Ovary (tissue), 9 donors: ENCODE measurements around the gene CYP4A11. TPM values are rescaled to one million over a fixed set of nuclear protein-coding genes. Genes with fewer than 3 reads are reported as not detected.
"Not testable (repeated sequence)": the region's sequence is repeated elsewhere in the genome, so short reads cannot be mapped to it uniquely, and the experiment has no call there.

Experiments
- DNase-seq, 5 donors: peaks; one replicate each; pipeline ENCODE4 v3.0.0-alpha.2; 2019 to 2020
- H3K27ac ChIP-seq, 2 donors: fragments of 200-600 bp; one replicate each; pipeline versions ENCODE4 v1.5.1 to v1.8.0; 2019 to 2022
- H3K27me3 ChIP-seq: fragments of 200-600 bp; one replicate; pipeline ENCODE4 v1.8.0; 2022
- H3K36me3 ChIP-seq: fragments of 200-600 bp; sonication (generic); one replicate; pipeline ENCODE4 v1.5.1; 2019
- H3K4me1 ChIP-seq: one replicate; pipeline ENCODE4 v1.8.1; 2013; ENCODE audit warnings: mild to moderate bottlenecking, moderate library complexity; ENCODE audit not compliant: insufficient read depth
- H3K4me3 ChIP-seq: fragments of 200-600 bp; sonication (generic); one replicate; pipeline ENCODE4 v1.5.1; 2017
- H3K9me3 ChIP-seq, 2 donors: fragments of 200-600 bp in 1 of 2; sonication (generic) in 1 of 2; one replicate each; pipeline versions ENCODE4 v1.5.1 to v1.8.1; 2013 to 2019; ENCODE audit warnings: mild to moderate bottlenecking in 1 of 2, moderate library complexity in 1 of 2
- EP300 ChIP-seq: sonication (generic); formaldehyde crosslinking; IDR thresholded peaks from one replicate; pipeline ENCODE4 v1.6.1; 2017; ENCODE audit warnings: antibody characterized with exemption
- POLR2A ChIP-seq: fragments of 450-650 bp; IDR thresholded peaks from one replicate; pipeline ENCODE4 v1.6.1; 2017; ENCODE audit warnings: antibody characterized with exemption, mild to moderate bottlenecking, moderate library complexity
- WGBS, 3 donors: extraction: QIAGEN DNeasy Blood & Tissue Kit in 1 of 3; methylation state at CpG; one replicate each; pipeline versions ENCODE4 v1.1.5 to v1.1.7; 2013 to 2017; 5-methylcytosine and 5-hydroxymethylcytosine counted together
- intact Hi-C, 4 donors: fragments of 100-400 bp; cut with DNase I; formaldehyde crosslinking; loops; one replicate each; pipeline versions ENCODE4 v1.11.0 to v1.15.1; 2022 to 2023
- polyA plus RNA-seq, 2 donors: library from polyadenylated mRNA; stranded (reverse); fragments of 200-250 nt in 1 of 2; fragments of 350-450 nt in 1 of 2; fragmentation: Illumina TruSeq in 1 of 2; extraction: RNeasy Lipid Tissue Mini Kit (QIAGEN cat#74804) in 1 of 2; gene quantifications; one replicate each; pipeline ENCODE4 v1.2.3, GENCODE V29; 2013 to 2014
- total RNA-seq, 7 donors: library from RNA; depleted of rRNA in 2 of 7; stranded (reverse); fragments of >200 nt in 2 of 7; fragmentation: NEBNext Ultra II Directional in 3 of 7; extraction: Animal tissue kit (Norgen Biotek cat#: 25700) in 3 of 7; gene quantifications; one replicate each; pipeline versions ENCODE4 v1.1.0 to v1.2.4, GENCODE V29; 2016 to 2023
- TF ChIP-seq, protein P1 (sequence below), 3 donors: fragments of 450-650 bp in 2 of 3; fragments of 200-600 bp in 1 of 3; IDR thresholded peaks; one replicate each; pipeline versions ENCODE4 v1.5.1 to v1.8.0; 2016 to 2022; ENCODE audit warnings: antibody characterized with exemption in 3 of 3, mild to moderate bottlenecking in 1 of 3
- donor health status: DM: no; HTN: no; CAD: no; lungs with moderate emphysema.
- donor health status: DM: no; HTN: no; CAD: no.
- donor health status: Bipolar disorder and iron deficiency.
- donor health status: DM: yes; HTN: yes; CAD: no.
- donor health status: DM: no; HTN: no; CAD: no.
- donor health status: DM: yes; HTN: yes; CAD: no.

The CYP4A11 gene
- total and polyA plus RNA-seq, 9 donors, result 0.10 to 4.0 (median 0.28) TPM; not detected in 5

DNA sequence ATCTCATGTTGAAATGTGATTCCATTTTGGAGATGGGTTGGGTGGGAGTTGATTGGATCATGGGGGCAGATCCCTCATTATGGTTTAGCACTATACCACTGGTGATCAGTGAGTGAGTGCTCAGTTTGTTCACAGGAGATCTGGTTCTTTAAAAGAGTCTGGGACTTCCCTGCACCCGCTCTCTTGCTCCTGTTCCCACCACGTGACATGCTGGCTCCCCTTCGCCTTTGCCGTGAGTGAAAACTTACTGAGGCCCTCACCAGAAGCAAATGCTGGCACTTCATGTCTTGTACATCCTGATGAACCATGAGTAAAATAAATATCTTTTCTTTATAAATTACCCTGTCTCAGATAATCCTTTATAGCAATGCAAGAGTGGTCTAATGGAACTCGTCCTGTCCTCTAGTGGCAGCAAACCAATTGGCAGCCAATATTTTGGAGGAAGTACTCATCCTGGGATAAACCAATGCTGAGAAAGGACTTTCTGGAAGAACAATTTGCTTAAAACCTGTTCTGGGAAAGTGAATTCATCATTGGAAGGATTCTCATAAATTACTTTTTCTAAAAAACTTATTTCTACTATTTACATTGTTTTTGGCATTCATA, 27.8 kb upstream of the CYP4A11 start:
- intact Hi-C loops, result no loop called here

DNA sequence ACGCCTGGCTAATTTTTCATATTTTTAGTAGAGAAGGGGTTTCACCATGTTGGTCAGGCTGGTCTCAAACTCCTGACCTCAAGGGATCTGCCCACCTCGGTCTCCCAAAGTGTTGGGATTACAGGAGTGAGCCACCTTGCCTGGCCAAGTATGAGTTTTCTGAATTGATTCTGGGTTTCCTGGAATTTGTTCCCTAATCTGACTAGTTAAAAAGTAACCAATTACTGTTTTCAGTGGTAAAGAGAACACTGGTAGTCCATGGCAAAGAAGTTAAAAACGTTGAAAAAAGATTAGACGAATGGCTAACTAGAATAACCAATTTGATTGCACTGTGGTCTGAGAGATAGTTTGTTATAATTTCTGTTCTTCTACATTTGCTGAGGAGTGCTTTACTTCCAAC, 21.0 kb upstream of the CYP4A11 start:
- H3K4me3 ChIP-seq, H3K4me1 ChIP-seq, H3K27ac ChIP-seq, DNase-seq, H3K9me3 ChIP-seq, intact Hi-C loops, H3K36me3 ChIP-seq, H3K27me3 ChIP-seq: not testable (repeated sequence)
- 57 to 86% (median 78%) methylated on average over 4 of the region's 4 CpGs for WGBS, 3 donors

More for the DNA sequence above, 27.8 kb upstream of the CYP4A11 start:
- TF ChIP-seq, protein P1, sequence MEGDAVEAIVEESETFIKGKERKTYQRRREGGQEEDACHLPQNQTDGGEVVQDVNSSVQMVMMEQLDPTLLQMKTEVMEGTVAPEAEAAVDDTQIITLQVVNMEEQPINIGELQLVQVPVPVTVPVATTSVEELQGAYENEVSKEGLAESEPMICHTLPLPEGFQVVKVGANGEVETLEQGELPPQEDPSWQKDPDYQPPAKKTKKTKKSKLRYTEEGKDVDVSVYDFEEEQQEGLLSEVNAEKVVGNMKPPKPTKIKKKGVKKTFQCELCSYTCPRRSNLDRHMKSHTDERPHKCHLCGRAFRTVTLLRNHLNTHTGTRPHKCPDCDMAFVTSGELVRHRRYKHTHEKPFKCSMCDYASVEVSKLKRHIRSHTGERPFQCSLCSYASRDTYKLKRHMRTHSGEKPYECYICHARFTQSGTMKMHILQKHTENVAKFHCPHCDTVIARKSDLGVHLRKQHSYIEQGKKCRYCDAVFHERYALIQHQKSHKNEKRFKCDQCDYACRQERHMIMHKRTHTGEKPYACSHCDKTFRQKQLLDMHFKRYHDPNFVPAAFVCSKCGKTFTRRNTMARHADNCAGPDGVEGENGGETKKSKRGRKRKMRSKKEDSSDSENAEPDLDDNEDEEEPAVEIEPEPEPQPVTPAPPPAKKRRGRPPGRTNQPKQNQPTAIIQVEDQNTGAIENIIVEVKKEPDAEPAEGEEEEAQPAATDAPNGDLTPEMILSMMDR (IDR thresholded peaks at IDR 0.05), result no peak
- TF ChIP-seq EP300 (no peak), POLR2A (no peak)
- Histone ChIP-seq H3K4me1 (no peaks in the 10 kb centered on the region), H3K27ac (no peak overlapping the region), H3K9me3 (no peaks in the 10 kb centered on the region), H3K36me3 (no peaks in the 10 kb centered on the region), H3K27me3 (no peaks in the 10 kb centered on the region), H3K4me3 (no peak overlapping the region)
- DNase-seq, result no peak
- 58 to 70% (median 64%) methylated on average over 5 of the region's 5 CpGs for WGBS, 3 donors

DNA sequence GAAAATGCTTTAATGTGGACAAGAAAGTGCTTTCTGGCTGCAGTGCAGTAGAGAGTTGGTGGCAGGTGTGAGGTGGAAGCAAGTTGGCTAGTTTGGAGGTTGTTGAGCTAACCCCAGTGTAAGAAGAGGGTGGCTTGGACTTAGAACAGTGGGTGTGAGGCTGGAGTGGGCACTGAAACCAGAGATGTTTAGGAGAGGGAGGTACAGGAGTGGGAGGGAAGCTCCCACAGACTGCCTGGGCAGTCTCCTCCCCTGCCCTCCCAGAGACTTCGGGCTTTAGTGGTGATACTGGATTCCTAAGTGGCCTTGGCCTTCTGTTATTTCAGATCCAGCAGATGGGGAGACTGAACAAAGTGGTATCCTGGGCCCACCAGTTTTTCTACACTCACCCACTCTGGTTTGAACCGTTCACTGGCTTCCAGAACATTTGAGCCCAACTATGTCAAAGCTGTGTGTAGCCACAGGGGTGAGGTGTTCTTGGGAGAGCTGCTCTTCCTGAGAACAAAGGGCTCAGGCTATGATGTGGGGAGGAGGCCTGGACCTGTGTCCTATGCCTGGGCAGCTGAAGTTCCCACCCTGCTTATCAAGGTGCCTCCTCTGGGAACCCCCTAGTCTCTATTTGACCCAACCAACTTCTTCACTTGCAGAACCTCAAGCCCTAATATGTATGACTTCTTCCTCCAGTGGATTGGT, 19.9 kb upstream of the CYP4A11 start:
- H3K36me3 ChIP-seq, result no peaks in the 10 kb centered on the region
- intact Hi-C loops, result no loop called here
- H3K9me3 ChIP-seq, result no peaks in the 10 kb centered on the region
- no peak overlapping the region for H3K4me3 ChIP-seq
- TF ChIP-seq, protein P1 (IDR thresholded peaks at IDR 0.05), result no peak
- TF ChIP-seq EP300 (no peak), POLR2A (no peak)
- no peaks in the 10 kb centered on the region for H3K27me3 ChIP-seq
- no peak overlapping the region for H3K27ac ChIP-seq
- no peaks in the 10 kb centered on the region for H3K4me1 ChIP-seq
- WGBS, 3 donors, result 42 to 64% (median 56%) methylated on average over 2 of the region's 2 CpGs
- DNase-seq, result no peak

DNA sequence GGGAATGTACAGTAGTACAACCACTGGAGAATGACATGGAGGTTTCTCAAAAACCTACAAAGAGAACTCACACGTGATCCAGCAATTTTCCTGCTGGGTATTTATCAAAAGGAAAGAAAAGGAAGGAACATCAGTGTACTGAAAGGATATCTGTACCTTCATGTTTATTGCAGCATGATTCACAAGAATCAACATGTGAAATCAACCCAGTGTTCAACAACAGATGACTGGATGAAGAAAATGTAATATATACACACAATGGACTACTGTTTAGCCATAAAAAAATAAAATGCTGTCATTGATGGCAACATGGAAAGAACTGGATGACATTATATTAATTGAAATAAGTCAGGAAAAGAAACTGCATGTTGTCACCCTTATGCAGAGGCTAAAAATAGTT, 19.0 kb upstream of the CYP4A11 start:
- DNase-seq, result no peak
- intact Hi-C loops, result no loop called here
- H3K27me3 ChIP-seq, result no peaks in the 10 kb centered on the region
- no peak overlapping the region for H3K27ac ChIP-seq
- TF ChIP-seq, protein P1 (IDR thresholded peaks at IDR 0.05), result no peak
- TF ChIP-seq POLR2A (no peak), EP300 (no peak)
- no peaks in the 10 kb centered on the region for H3K9me3 ChIP-seq
- 34 to 41% (median 38%) methylated on average over 1 of the region's 1 CpG for WGBS, 3 donors
- no peaks in the 10 kb centered on the region for H3K36me3 ChIP-seq
- no peaks in the 10 kb centered on the region for H3K4me1 ChIP-seq
- no peak overlapping the region for H3K4me3 ChIP-seq

DNA sequence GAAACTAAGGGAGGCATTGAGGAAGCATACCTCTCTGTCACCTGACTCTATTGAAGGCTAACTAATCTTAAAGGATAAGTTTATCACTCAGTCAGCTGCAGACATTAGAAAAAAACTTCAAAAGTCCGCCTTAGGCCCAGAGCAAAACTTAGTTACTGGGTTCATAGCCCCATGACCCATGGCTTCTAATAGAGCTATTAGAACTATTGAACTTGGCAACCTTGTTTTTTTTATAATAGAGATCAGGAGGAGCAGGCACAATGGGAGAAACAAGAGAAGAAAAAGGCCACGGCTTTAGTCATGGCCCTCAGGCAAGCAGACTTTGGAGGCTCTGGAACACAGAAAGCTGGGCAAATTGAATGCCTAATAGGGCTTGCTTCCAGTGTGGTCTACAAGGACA, 13.8 kb upstream of the CYP4A11 start:
- intact Hi-C loops, H3K27ac ChIP-seq, H3K4me3 ChIP-seq, H3K36me3 ChIP-seq, H3K4me1 ChIP-seq, H3K27me3 ChIP-seq, H3K9me3 ChIP-seq, DNase-seq: not testable (repeated sequence)
- 58 to 68% (median 59%) methylated on average over 2 of the region's 2 CpGs for WGBS, 3 donors

DNA sequence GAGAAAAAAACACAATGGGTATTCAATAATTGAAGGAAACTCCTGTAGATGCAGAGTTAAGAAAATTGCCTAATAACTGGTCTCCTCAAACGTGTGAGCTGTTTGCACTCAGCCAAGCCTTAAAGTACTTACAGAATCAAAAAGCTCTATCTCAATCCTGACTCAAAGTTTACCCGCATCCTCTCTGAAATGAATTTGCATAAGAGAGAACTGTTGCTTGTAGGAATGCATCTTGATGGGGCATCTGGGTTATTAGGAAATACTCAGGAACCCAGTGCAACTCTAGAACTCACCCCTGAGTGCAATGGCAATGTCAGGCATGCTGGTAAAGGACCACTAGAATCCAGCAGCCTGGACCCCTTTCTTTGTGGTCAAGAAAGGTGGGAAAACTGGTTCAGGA, 12.6 kb upstream of the CYP4A11 start:
- DNase-seq, intact Hi-C loops: not testable (repeated sequence)

DNA sequence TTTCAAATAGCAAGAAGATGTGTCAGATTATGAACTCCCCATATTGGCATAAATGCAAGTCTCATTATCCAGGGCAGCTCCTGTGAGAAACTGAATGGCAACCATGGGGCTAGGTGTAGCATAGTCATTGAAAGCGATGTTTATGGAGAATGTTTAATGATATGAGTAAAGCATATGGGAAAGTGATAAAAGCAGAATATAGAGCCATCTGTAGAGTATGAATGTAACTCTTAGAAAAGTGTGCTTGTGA, 8.1 kb upstream of the CYP4A11 start:
- H3K9me3 ChIP-seq, H3K36me3 ChIP-seq, H3K4me1 ChIP-seq, H3K27me3 ChIP-seq, DNase-seq, intact Hi-C loops, H3K4me3 ChIP-seq, H3K27ac ChIP-seq: not testable (repeated sequence)
- 90 to 96% (median 95%) methylated on average over 1 of the region's 1 CpG for WGBS, 3 donors

More for the DNA sequence above, 12.6 kb upstream of the CYP4A11 start:
- not testable (repeated sequence) for H3K36me3 ChIP-seq, H3K4me3 ChIP-seq, H3K27me3 ChIP-seq, H3K4me1 ChIP-seq, H3K9me3 ChIP-seq, H3K27ac ChIP-seq
- WGBS, 3 donors, result 59 to 65% (median 59%) methylated on average over 2 of the region's 2 CpGs
